Measurements from ENCODE around the gene LIPT2. TPM values are rescaled to one million over a fixed set of nuclear protein-coding genes. Genes with fewer than 3 reads are reported as not detected.

LIPT2 gene
- total RNA-seq = 10 to 100 TPM in 1 of 4 donors, 1 to 10 TPM in 3; 5.0 to 19.5 (median 7.3) TPM

GRCh38 chr11:74492974-74493790, at the start of gene LIPT2:
Gene LIPT2 (minus strand): TSS chr11:74493724. CDS start chr11:74493703, 21 bp downstream.
- DNase-seq = peak; percentile 95 to 96
- intact Hi-C loops (cut with DNase I; ENCODE audit: low total_unique reads) = no loop called here
- no peaks in the 10 kb centered on the region for H3K27me3 ChIP-seq
- H3K9me3 ChIP-seq = no peaks in the 10 kb centered on the region
- peak within 1 kb of the TSS; percentile 69 to 91 for H3K4me3 ChIP-seq
- peak in 1 of 4 experiments; percentile 25 for TF ChIP-seq CTCF (IDR thresholded peaks at IDR 0.05)
- TF ChIP-seq POLR2A (IDR thresholded peaks at IDR 0.05) = peak; percentile 85 to 89
- no peaks in the 10 kb centered on the region for H3K36me3 ChIP-seq
- H3K4me1 ChIP-seq = no peaks in the 10 kb centered on the region
- H3K27ac ChIP-seq = peak within 1 kb of the TSS; percentile 97 to 100

- TF ChIP-seq CTCF (IDR thresholded peaks at IDR 0.05) (no peak), POLR2A (IDR thresholded peaks at IDR 0.05) (no peak)
Measured at GRCh38 chr11:74541466-74541865, 47.9 kb upstream of the LIPT2 start.

GRCh38 chr11:74540270-74540669, 46.7 kb upstream of the LIPT2 start:
- no peak for DNase-seq
- Histone ChIP-seq H3K27ac (no peak overlapping the region), H3K27me3 (no peaks in the 10 kb centered on the region), H3K4me3 (no peak overlapping the region), H3K36me3 (no peaks in the 10 kb centered on the region), H3K9me3 (peaks cover 0 to 3% of the 10 kb centered on the region in 2 donors), H3K4me1 (no peaks in the 10 kb centered on the region)
- intact Hi-C loops (cut with DNase I; ENCODE audit: low total_unique reads) = no loop called here
- TF ChIP-seq CTCF (IDR thresholded peaks at IDR 0.05) (no peak), POLR2A (IDR thresholded peaks at IDR 0.05) (no peak)

More at GRCh38 chr11:74541466-74541865, 47.9 kb upstream of the LIPT2 start:
- H3K4me3 ChIP-seq = no peak overlapping the region
- peaks cover 0 to 3% of the 10 kb centered on the region in 2 donors for H3K9me3 ChIP-seq
- intact Hi-C loops (cut with DNase I; ENCODE audit: low total_unique reads) = no loop called here
- no peak overlapping the region for H3K27ac ChIP-seq
- no peak for DNase-seq
- no peaks in the 10 kb centered on the region for H3K4me1 ChIP-seq
- no peaks in the 10 kb centered on the region for H3K27me3 ChIP-seq
- no peaks in the 10 kb centered on the region for H3K36me3 ChIP-seq

- TF ChIP-seq CTCF (IDR thresholded peaks at IDR 0.05) (no peak), POLR2A (IDR thresholded peaks at IDR 0.05) (no peak)
- no peak for DNase-seq
- intact Hi-C loops (cut with DNase I; ENCODE audit: low total_unique reads) = no loop called here
Measured at GRCh38 chr11:74538680-74539079, 45.2 kb upstream of the LIPT2 start.

More at GRCh38 chr11:74538680-74539079, 45.2 kb upstream of the LIPT2 start:
- no peak overlapping the region for H3K27ac ChIP-seq
- H3K36me3 ChIP-seq = no peaks in the 10 kb centered on the region
- peaks cover 0 to 3% of the 10 kb centered on the region in 2 donors for H3K9me3 ChIP-seq
- no peaks in the 10 kb centered on the region for H3K4me1 ChIP-seq
- H3K4me3 ChIP-seq = no peak overlapping the region
- H3K27me3 ChIP-seq = no peaks in the 10 kb centered on the region

Measured in uterus (tissue), 4 donors.